HG03064 (cell line): ENCODE data around the gene MTCL3.
A peak's percentile ranks its signal among the peaks of the same experiment; 100 is the strongest.

Experiments used
- ATAC-seq: cut with Tn5 transposase; IDR thresholded peaks from one replicate; pipeline ENCODE4 v1.9.1; 2021; ENCODE audit warnings: low read depth; ENCODE audit not compliant: unreplicated experiment

MTCL3 gene

GRCh38 chr6:127515794-127516661 is 3.1 kb downstream of the MTCL3 start:
- ATAC-seq, result peak; percentile 66

GRCh38 chr6:127515234-127515793 is 3.8 kb downstream of the MTCL3 start:
- ATAC-seq, result no peak

GRCh38 chr6:127514773-127515227 is 4.3 kb downstream of the MTCL3 start:
- ATAC-seq, result no peak

- no peak for ATAC-seq
These were observed 4.9 kb downstream of the MTCL3 start for GRCh38 chr6:127514179-127514772.

- no peak for ATAC-seq
These were observed 5.7 kb downstream of the MTCL3 start for GRCh38 chr6:127513425-127513824.

GRCh38 chr6:127510876-127511275 is 8.3 kb downstream of the MTCL3 start:
- no peak for ATAC-seq

GRCh38 chr6:127506894-127507293 is 12.2 kb downstream of the MTCL3 start:
- no peak for ATAC-seq

GRCh38 chr6:127503022-127503421 is 16.1 kb downstream of the MTCL3 start:
- no peak for ATAC-seq

- ATAC-seq, result no peak
These were observed 21.7 kb downstream of the MTCL3 start for GRCh38 chr6:127497410-127497809.

- no peak for ATAC-seq
These were observed 22.7 kb downstream of the MTCL3 start for GRCh38 chr6:127496471-127496870.

GRCh38 chr6:127494240-127494767 is 24.8 kb downstream of the MTCL3 start:
- ATAC-seq, result no peak

GRCh38 chr6:127489248-127489647 is 29.9 kb downstream of the MTCL3 start:
- ATAC-seq, result no peak

- no peak for ATAC-seq
These were observed 32.2 kb downstream of the MTCL3 start for GRCh38 chr6:127486934-127487333.

- ATAC-seq, result peak; percentile 100
These were observed 34.8 kb downstream of the MTCL3 start for GRCh38 chr6:127484212-127484863.

- ATAC-seq, result peak; percentile 6
These were observed 35.6 kb downstream of the MTCL3 start for GRCh38 chr6:127483399-127484055.

- ATAC-seq, result no peak
These were observed 36.8 kb downstream of the MTCL3 start for GRCh38 chr6:127482325-127482724.

- ATAC-seq, result no peak
These were observed 37.5 kb downstream of the MTCL3 start for GRCh38 chr6:127481628-127482027.

- no peak for ATAC-seq
These were observed 38.0 kb downstream of the MTCL3 start for GRCh38 chr6:127481111-127481510.

GRCh38 chr6:127477658-127478057 is 41.5 kb downstream of the MTCL3 start:
- ATAC-seq, result no peak

- ATAC-seq, result no peak
These were observed 43.3 kb downstream of the MTCL3 start for GRCh38 chr6:127475823-127476176.
